ENCODE data around the gene SAMD4A. TPM values are rescaled to one million over a fixed set of nuclear protein-coding genes. Genes with fewer than 3 reads are reported as not detected.

SAMD4A gene
- total RNA-seq, 4 donors from 2014 or later = 2.9 to 19.5 (median 3.9) TPM

GRCh38 chr14:54803396-54803795 lies 236.5 kb downstream of the SAMD4A start:
- Histone ChIP-seq H3K4me3 (no peak overlapping the region), H3K27ac (no peak overlapping the region), H3K36me3 (no peaks in the 10 kb centered on the region), H3K4me1 (peaks cover 0 to 21% (median 7%) of the 10 kb centered on the region in 3 donors), H3K9me3 (no peaks in the 10 kb centered on the region), H3K27me3 (peaks cover 0 to 51% (median 2%) of the 10 kb centered on the region in 4 donors)
- no peak for TF ChIP-seq CTCF (IDR thresholded peaks at IDR 0.05)
- no peak for TF ChIP-seq POLR2A (IDR thresholded peaks at IDR 0.05)
- 60 to 79% methylated on average over 4 to 7 of the region's 7 CpGs for WGBS, 2 donors
- no peak for DNase-seq
- intact Hi-C loops (cut with DNase I) = no loop called here

- WGBS, 2 donors = 84 to 94% methylated on average over 5 of the region's 13 CpGs
- Histone ChIP-seq H3K27me3 (peaks cover 0 to 51% (median 2%) of the 10 kb centered on the region in 4 donors), H3K4me1 (peaks cover 0 to 21% (median 7%) of the 10 kb centered on the region in 3 donors), H3K36me3 (no peaks in the 10 kb centered on the region), H3K9me3 (no peaks in the 10 kb centered on the region), H3K4me3 (no peak overlapping the region), H3K27ac (no peak overlapping the region)
- no peak for TF ChIP-seq POLR2A (IDR thresholded peaks at IDR 0.05)
- no peak for TF ChIP-seq CTCF (IDR thresholded peaks at IDR 0.05)
- intact Hi-C loops (cut with DNase I) = no loop called here
- DNase-seq = no peak
These were observed 237.1 kb downstream of the SAMD4A start for GRCh38 chr14:54803926-54804537.

- no peak overlapping the region for H3K27ac ChIP-seq
- no peaks in the 10 kb centered on the region for H3K36me3 ChIP-seq
- H3K4me1 ChIP-seq = peaks cover 0 to 21% (median 7%) of the 10 kb centered on the region in 3 donors
- H3K4me3 ChIP-seq = no peak overlapping the region
- no peak for TF ChIP-seq POLR2A (IDR thresholded peaks at IDR 0.05)
- H3K9me3 ChIP-seq = no peaks in the 10 kb centered on the region
- 36 to 48% methylated on average over 14 of the region's 16 CpGs for WGBS, 2 donors
- DNase-seq = no peak
- H3K27me3 ChIP-seq = peaks cover 0 to 51% (median 2%) of the 10 kb centered on the region in 4 donors
- intact Hi-C loops (cut with DNase I) = no loop called here
These were observed 237.7 kb downstream of the SAMD4A start for GRCh38 chr14:54804538-54805041.

GRCh38 chr14:54805070-54805444 lies 238.1 kb downstream of the SAMD4A start:
- Histone ChIP-seq H3K4me1 (peaks cover 0 to 21% (median 7%) of the 10 kb centered on the region in 3 donors), H3K4me3 (no peak overlapping the region), H3K9me3 (no peaks in the 10 kb centered on the region), H3K27ac (no peak overlapping the region), H3K27me3 (peaks cover 0 to 47% (median 2%) of the 10 kb centered on the region in 4 donors), H3K36me3 (no peaks in the 10 kb centered on the region)
- WGBS, 2 donors = 42 to 51% methylated on average over 4 to 6 of the region's 6 CpGs
- TF ChIP-seq POLR2A (IDR thresholded peaks at IDR 0.05) (no peak), CTCF (IDR thresholded peaks at IDR 0.05) (no peak)
- no peak for DNase-seq
- intact Hi-C loops (cut with DNase I) = no loop called here

GRCh38 chr14:54805445-54806322 lies 238.8 kb downstream of the SAMD4A start:
- TF ChIP-seq POLR2A (IDR thresholded peaks at IDR 0.05) (no peak), CTCF (IDR thresholded peaks at IDR 0.05) (peak; percentile 75 to 92 (median 86))
- Histone ChIP-seq H3K36me3 (no peaks in the 10 kb centered on the region), H3K27me3 (peaks cover 0 to 42% (median 2%) of the 10 kb centered on the region in 4 donors), H3K27ac (no peak overlapping the region), H3K4me1 (peaks cover 0 to 21% (median 7%) of the 10 kb centered on the region in 3 donors), H3K9me3 (no peaks in the 10 kb centered on the region), H3K4me3 (peak overlapping the region in 1 of 4 donors; percentile 37)
- 47 to 58% methylated on average over 13 to 20 of the region's 23 CpGs for WGBS, 2 donors
- intact Hi-C loops (cut with DNase I) = no loop called here
- DNase-seq = no peak

All from esophagus squamous epithelium (tissue), 5 donors.